Activated CD8-positive, alpha-beta memory T cell treated with anti-CD3 and anti-CD28 coated beads, Interleukin-2, amount 50 U/mL, for 24 hours (primary cell): ENCODE data around the gene SECTM1.

Experiments used
- DNase-seq: peaks from one replicate; pipeline ENCODE4 v3.0.0-alpha.2; 2020; ENCODE audit errors: extremely low read depth

SECTM1 gene

DNA sequence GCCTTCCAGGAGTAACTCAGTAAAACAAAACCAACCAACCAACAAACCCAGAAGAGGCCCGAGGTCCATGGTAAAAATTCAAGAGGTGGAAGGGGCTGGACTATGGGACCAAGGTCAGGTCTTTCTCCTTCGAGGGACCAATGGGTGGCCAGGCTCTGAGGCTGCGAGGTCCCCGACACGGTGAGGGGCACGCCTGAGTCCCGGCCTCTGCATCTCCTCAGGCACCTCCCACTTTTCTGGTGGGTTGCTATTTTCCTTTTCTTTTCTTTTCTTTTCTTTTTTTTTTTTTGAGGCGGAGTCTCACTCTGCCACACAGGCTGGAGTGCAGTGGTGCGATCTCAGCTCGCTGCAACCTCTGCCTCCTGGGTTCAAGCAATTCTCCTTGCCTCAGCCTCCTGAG, 34.1 kb downstream of the SECTM1 start:
- no peak for DNase-seq

- no peak for DNase-seq
Measured at GRCh38 chr17:82298538-82299421, 34.8 kb downstream of the SECTM1 start.

- DNase-seq, result peak; percentile 83
Measured at GRCh38 chr17:82297714-82298537, 35.6 kb downstream of the SECTM1 start.

GRCh38 chr17:82297280-82297713, 36.3 kb downstream of the SECTM1 start:
- peak; percentile 81 for DNase-seq

- no peak for DNase-seq
Measured at GRCh38 chr17:82296511-82297279, 36.9 kb downstream of the SECTM1 start.

DNA sequence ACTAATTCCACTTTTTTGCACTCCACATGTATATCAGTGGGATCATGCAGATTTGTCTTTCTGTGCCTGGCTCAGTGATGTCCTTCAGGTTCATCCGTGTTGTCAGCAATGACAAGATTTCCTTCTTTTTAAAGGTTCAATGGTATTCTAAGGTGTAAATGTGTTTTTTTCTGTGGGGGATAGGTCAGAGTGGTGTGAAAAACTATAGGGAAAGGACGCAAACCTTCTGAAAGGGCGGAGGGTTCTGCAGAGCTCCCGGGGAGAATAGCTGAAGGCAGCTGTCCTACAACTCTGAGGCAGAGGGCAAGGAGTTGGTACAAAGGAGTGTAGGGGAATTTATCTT, 38.1 kb downstream of the SECTM1 start:
- no peak for DNase-seq

- no peak for DNase-seq
Measured at GRCh38 chr17:82294064-82294773, 39.3 kb downstream of the SECTM1 start.

DNA sequence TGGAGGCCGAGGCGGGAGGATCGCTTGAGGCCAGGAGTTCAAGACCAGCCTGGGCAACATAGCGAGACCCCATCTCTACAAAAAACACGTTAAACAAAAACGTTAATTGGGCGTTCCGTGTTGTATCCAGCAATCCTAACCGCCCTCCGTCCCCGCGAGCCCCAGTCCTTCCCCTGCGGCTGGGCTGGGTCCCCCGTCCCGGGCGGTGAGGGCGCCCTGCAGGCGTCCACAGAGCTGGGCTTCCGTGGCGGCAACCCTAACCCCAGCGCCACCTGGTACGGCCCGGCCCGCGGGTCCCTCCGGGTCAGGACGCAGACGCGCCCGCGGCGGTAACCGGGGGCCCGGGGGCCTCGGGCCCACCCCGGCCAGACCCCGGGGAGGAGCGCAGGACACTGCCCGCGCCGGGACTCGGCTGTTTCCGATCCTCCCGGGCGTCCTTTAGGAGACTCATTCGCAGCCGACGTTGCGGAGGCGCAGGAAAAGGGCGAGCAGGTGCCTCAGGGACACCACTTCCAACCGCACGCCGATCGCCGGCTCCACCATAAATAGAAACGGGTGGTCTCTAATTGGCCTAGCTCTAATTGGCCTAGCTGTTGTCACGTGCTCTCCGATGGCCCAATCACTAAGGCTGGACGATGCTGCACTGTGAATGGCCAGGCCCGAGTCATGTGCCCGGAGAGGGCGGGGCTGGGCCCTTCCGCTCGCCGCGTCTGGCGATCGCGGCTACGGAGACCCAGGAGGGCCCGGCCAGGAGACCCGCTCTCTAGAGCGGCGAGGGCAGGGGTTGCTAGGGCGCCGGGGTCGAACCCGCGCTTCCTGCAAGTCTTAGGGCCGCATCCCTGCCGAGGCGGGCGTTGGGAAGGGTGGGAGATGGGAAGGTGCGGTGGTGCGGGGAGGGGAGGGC, 41.1 kb downstream of the SECTM1 start:
- peak; percentile 84 for DNase-seq

DNA sequence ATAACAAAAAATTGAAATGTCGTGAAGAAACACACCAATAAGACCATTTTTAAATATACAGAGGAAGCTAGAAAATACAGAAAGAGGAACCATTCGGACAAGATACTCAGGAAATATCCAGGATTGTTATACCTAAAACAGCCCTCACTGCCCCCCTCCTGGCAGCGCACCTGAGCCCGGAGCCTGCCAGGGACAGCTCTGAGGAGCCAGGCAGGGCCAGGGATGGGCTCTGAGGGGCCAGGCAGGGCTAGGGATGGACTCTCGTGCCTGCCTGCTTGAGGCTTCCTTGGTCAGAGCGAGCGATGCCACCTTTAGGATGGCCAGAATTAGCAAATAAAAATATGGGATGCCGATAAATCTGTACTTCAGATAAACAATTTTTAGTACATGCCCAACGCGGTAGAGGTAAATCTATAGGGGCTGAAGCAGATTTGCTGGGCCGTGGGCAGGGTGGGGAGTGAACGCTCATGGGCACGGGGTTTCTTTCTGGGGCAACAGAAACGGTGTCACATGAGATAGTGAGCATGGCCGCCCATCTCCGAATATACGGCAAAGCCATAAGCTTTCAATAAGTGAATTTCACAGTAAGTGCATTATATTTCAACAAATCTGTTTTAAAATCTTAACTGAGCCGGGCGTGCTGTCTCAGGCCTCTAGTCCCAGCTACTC, 41.9 kb downstream of the SECTM1 start:
- DNase-seq, result no peak

GRCh38 chr17:82287868-82288801, 45.4 kb downstream of the SECTM1 start:
- no peak for DNase-seq

DNA sequence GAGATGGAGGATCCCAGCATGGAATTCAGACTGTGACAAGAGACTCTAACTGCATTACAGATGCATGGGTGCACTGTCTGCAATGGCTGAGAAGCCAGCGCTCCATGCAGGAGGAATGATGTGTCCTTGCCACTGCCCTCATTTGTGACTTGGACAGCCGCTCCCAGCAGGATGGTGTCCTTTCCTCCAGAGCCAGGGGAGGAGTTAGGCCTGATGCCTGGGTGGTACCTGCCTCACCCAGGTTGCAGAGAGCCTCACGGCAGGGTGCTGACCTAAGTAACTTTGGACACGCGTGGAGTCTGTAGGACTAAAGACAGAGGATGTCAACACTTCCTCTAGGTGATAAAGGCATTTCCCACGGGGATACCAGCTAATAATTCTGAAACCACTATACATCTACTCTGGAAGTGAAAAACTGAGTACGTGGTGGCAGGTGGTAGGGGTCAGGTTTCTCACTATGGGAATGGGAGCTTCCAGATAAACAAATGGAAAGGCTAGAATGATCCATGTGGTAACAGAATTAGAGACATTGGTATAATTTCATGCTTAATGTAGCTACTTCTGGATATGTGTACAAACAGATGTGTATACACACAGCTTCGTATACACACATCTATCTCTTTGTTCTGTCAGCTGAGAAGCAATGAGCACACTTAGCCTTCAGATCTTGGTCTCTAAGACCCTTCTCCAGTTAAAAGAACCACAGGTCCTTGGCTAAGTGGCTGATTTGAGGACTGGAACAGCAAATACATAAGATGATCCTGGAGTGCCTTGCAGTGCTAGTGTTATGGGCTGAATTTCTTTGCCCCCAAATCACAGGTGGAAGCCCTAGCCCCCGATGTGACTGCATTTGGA, 46.3 kb downstream of the SECTM1 start:
- DNase-seq, result no peak

DNA sequence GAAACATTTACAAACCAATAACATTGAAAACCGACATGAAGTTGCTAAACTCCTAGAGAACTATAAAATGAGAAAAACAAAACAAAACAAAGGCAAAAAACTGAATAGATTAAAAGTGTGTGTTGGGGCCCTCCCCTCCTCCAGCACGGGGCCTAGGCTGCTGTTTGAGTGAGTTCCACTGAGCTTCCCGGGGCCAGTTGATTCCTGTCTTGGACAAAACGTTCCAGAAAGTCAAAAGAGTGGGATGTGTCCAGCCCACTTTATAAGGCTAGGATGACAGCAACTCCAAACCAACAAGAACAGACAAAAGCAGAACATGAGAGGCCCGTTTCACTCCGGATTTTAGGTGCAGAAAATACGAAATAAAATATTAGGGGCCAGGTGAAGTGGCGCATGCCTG, 48.4 kb downstream of the SECTM1 start:
- DNase-seq, result no peak

GRCh38 chr17:82283208-82283749, 50.3 kb downstream of the SECTM1 start:
- no peak for DNase-seq

DNA sequence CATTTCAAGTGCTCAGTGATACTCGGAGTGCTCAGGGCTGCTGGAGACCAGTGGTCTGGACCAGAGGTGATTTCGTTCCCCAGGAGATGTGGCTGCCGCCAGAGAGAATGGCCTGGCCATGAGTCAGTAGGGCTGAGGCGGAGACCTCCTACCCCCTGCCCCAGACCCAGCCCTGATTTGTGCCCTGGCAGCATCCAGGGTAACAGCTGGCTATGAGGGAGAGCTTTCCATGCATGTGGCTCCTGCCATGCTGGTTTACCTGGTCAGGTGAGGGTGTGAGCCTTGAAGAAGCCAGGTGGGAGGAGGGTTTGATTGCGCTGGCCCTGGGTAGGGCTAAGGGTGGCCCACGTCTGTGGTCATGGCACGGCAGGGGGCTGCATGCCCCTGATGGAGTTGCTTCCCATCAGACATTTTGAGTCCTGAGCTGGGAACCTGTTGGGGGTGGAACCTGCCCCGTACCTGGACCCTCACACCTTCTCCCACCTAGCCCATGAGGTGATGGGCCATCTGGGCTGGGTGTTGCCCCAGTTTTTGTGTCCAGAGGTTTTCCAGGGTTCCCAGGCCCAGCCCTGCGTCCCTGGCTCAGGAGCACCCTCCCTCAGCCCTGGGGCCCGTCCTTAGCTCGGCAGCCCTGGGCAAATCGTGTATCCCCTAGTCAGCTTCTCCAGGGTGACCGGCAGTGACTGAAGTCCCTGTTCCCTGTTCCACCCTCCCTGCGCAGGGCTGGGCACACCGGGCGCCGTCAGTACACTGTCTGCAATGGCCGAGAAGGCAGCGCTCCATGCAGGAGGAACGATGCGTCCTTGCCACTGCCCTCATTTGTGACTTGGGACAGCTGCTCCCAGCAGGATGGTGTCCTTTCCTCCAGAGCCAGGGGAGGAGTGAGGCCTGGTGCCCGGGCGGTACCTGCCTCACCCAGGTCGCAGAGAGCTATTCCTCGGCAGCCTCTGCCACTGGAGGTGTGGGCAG, 51.0 kb downstream of the SECTM1 start:
- DNase-seq, result no peak

DNA sequence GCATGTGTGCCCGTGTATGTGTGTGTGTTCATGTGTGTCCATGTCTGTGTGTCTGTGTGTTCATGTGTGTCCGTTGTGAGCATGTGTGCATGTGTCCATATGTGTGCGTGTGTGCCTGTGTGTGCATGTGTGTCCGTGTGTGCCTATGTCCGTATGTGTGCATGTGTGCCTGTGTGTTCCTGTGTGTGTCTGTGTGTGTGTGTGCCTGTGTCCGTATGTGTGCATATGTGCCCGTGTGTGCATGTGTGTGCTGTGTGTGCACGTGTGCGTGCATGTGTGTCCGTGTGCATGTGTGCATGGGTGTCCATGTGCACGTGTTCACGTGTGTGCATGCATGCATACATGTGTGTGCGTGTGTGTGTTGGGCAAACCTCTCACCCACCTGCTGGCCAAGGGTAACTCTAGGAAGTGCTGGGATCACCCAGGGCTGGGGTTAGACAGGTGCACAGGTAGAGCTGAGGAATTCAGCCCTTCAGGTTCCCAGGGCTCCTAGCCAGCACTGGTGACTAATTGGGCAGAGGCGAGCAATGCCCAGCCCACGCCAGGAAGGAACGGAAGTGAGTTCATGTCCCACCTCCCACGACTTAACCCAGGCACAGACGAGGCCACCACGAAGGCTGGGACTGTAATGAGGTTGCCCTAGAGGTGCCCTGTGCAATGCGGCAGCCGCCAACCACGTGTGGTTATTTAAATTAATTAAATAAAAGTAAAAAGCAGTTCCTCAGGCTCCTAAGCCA, 51.9 kb downstream of the SECTM1 start:
- DNase-seq, result no peak

- DNase-seq, result no peak
Measured at GRCh38 chr17:82281076-82281475, 52.5 kb downstream of the SECTM1 start.
